CD4-positive, alpha-beta memory T cell (primary cell): ENCODE results near the gene KBTBD4. TPM values are rescaled to one million over a fixed set of nuclear protein-coding genes. Genes with fewer than 3 reads are reported as not detected.
"Not testable (repeated sequence)": the region's sequence is repeated elsewhere in the genome, so short reads cannot be mapped to it uniquely, and the experiment has no call there.

Source experiments
- CTCF ChIA-PET: fragments of 350-600 bp; sonication (Branson Sonifier 250); formaldehyde crosslinking; loops from one replicate; lab custom pipeline; 2021; ENCODE audit warnings: inconsistent platforms; ENCODE audit not compliant: partially characterized antibody; lab: Charles Lee
- POLR2A ChIA-PET: fragments of 350-600 bp; sonication (Branson Sonifier 250); formaldehyde crosslinking; loops from one replicate; lab custom pipeline; 2021; ENCODE audit not compliant: partially characterized antibody; lab: Charles Lee
- DNase-seq, 5 donors: peaks; one replicate each; pipeline versions ENCODE4 v3.0.0 to v3.0.0-alpha.2; 2020 to 2022; ENCODE audit warnings: mixed read lengths in 1 of 5
- H3K27ac ChIP-seq: one replicate; pipeline ENCODE4 v1.7.0; 2013; ENCODE audit warnings: low read depth, low read length
- H3K27me3 ChIP-seq: 2 replicates; pipeline ENCODE4 v1.7.0; 2013; ENCODE audit warnings: mild to moderate bottlenecking, low read length, moderate library complexity; ENCODE audit not compliant: insufficient read depth
- H3K36me3 ChIP-seq: 2 replicates; pipeline ENCODE4 v1.7.0; 2013; ENCODE audit warnings: mild to moderate bottlenecking, low read length, moderate library complexity; ENCODE audit not compliant: insufficient read depth
- H3K4me1 ChIP-seq: 2 replicates; pipeline ENCODE4 v1.7.0; 2013; ENCODE audit warnings: mild to moderate bottlenecking, low read length, moderate library complexity; ENCODE audit not compliant: insufficient read depth
- H3K4me3 ChIP-seq, 2 donors: one replicate each; pipeline ENCODE4 v1.7.0; 2013; ENCODE audit warnings: low read length in 2 of 2, mild to moderate bottlenecking in 1 of 2
- H3K9me3 ChIP-seq, 2 donors: one replicate each; pipeline ENCODE4 v1.7.0; 2013; ENCODE audit warnings: low read length in 2 of 2, control low read depth in 1 of 2; ENCODE audit not compliant: control insufficient read depth in 1 of 2
- H3K27ac Mint-ChIP-seq, 7 donors: one replicate each; pipeline ENCODE4 v1.8.0; 2020 to 2021; ENCODE audit warnings: mixed read lengths in 7 of 7, mild to moderate bottlenecking in 6 of 7, inconsistent platforms in 3 of 7, moderate library complexity in 3 of 7
- H3K27me3 Mint-ChIP-seq, 2 donors: one replicate each; pipeline ENCODE4 v1.8.0; 2020 to 2021; ENCODE audit warnings: mixed read lengths in 2 of 2
- H3K36me3 Mint-ChIP-seq, 2 donors: one replicate each; pipeline ENCODE4 v1.8.0; 2020 to 2021; ENCODE audit warnings: mixed read lengths in 2 of 2, inconsistent platforms in 1 of 2, mild to moderate bottlenecking in 1 of 2
- H3K4me1 Mint-ChIP-seq, 4 donors: one replicate each; pipeline ENCODE4 v1.8.0; 2020 to 2021; ENCODE audit warnings: mixed read lengths in 4 of 4, mild to moderate bottlenecking in 1 of 4
- H3K4me3 Mint-ChIP-seq, 8 donors: one replicate each; pipeline ENCODE4 v1.8.0; 2020 to 2021; ENCODE audit warnings: mixed read lengths in 8 of 8, mild to moderate bottlenecking in 7 of 8, moderate library complexity in 6 of 8, inconsistent platforms in 3 of 8
- H3K9me3 Mint-ChIP-seq, 8 donors: one replicate each; pipeline ENCODE4 v1.8.0; 2020 to 2021; ENCODE audit warnings: mixed read lengths in 8 of 8, mild to moderate bottlenecking in 5 of 8, inconsistent platforms in 3 of 8, moderate library complexity in 1 of 8
- intact Hi-C: fragments of 100-400 bp; cut with micrococcal nuclease; formaldehyde crosslinking; loops from one replicate; pipeline ENCODE4 v1.15.1; 2023
- polyA plus RNA-seq, 2 donors: library from polyadenylated mRNA; unstranded; fragments of 300-500 nt; fragmentation: Illumina TruSeq; gene quantifications; one replicate each; pipeline ENCODE4 v1.2.3, GENCODE V29; 2021
- total RNA-seq, 2 experiments: library from RNA; stranded (reverse); gene quantifications; one replicate each; pipeline ENCODE4 v1.2.3, GENCODE V29; 2021

Gene KBTBD4
- total and polyA plus RNA-seq, 4 experiments from 2014 or later, result 21.2 to 71.9 (median 31.4) TPM

DNA sequence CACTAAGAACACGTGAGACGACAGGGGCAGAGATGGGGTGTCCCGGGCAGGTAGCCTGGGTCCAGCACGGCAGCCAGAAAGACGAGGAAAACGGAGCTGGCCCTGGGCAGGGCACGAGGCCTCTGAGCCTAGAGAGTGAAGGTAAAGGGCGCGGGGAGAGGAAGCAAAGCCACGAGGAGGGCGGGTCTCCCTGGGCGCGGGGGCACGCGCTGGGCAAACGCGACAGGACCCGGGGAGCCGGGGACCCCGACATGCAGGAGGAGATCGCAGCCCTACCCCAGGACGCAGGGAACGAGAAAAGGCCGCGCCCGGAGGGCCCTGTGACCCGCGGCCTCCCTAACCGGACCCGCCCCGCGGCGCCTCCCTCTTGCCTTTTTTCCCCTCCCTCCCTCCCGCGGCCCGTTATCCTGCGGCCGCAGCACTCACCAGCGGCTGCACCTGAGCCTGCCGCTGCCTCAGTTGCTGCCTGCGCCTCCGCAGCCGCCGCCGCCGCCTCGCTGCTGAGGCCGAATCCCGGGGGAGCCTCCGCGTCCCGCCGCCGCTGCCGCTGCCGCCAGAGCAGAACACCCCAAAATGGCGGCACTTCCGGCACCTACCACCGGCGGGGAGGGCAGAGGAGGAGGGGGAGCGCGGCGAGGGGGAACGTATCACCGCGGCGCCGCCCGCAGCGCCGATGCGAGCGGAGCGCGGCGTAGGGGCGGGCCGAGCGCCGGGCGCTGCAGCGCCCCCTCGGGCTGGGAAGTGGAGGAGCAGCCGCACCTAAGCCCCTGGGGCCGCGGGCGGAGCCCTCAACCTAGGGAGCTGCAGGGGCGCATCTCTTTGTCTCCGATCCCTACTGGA is 26.0 kb downstream of the KBTBD4 start, which contains the start of gene CELF1:
CELF1 (minus strand) TSS at position 567 of the 840 bp plus-strand sequence. CDS start 53,609 bp downstream, outside the sequence.
- peaks cover 3 to 20% of the 10 kb centered on the region in 2 donors for H3K36me3 Mint-ChIP-seq
- H3K27me3 Mint-ChIP-seq, result no peaks in the 10 kb centered on the region
- Histone ChIP-seq H3K27me3 (no peaks in the 10 kb centered on the region), H3K4me1 (peaks cover 50% of the 10 kb centered on the region), H3K27ac (peak within 1 kb of the TSS; percentile 88), H3K4me3 (peak within 1 kb of the TSS; percentile 85 to 91), H3K36me3 (no peaks in the 10 kb centered on the region), H3K9me3 (no peaks in the 10 kb centered on the region)
- H3K4me1 Mint-ChIP-seq, result peaks cover 30 to 51% (median 40%) of the 10 kb centered on the region in 4 donors
- H3K9me3 Mint-ChIP-seq, result peaks cover 0 to 2% (median 0%) of the 10 kb centered on the region in 8 donors
- H3K4me3 Mint-ChIP-seq, result peak within 1 kb of the TSS; percentile 94 to 98 (median 96)
- ChIA-PET POLR2A (interaction anchor here (0.6 to 4.7 kb wide), 18 partner anchors 9 to 338 kb away, joined by 3 to 44 read pairs (median 4); partner anchors contain the start of genes DDB2, KBTBD4, NDUFS3 and PSMC3), CTCF (interaction anchor here (0.7 to 2.9 kb wide), 19 partner anchors 9 to 272 kb away, joined by 3 to 14 read pairs (median 3); partner anchors contain the start of genes KBTBD4, NDUFS3 and PSMC3)
- peak within 1 kb of the TSS; percentile 93 to 98 (median 97) for H3K27ac Mint-ChIP-seq
- DNase-seq, result peak; percentile 92 to 94 (median 93)
- intact Hi-C loops, result loop anchor here (1.0 to 10.0 kb wide), 7 partner anchors 13 to 292 kb away; partner anchors contain the start of genes FNBP4, MTCH2, NDUFS3 and NUP160

DNA sequence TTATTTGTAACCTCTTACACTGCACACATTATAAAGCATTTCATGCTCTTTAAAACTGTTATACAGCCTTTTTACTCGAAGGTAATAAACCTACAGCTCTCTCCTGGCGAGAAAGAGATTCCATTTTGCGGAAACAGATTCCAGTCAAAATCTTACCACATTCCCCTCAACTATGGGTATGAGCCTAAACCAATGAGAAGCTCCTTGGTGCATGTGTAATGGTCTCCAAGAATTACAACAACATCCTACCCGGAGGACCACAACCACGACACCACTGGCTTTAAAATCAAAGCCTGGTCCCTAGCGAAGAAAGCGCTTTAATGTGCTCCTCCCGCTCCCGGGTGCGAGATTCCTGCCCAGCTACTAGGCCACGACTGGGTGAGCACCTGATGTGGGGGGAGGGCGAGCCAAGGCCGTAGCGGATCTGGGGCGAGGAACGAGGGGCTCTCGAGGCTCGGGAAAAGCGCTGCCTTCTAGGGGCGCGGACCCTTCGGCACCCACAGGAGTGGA is 26.7 kb downstream of the KBTBD4 start:
- no peaks in the 10 kb centered on the region for H3K27me3 Mint-ChIP-seq
- H3K4me3 Mint-ChIP-seq, result peak overlapping the region; percentile 94 to 98 (median 96)
- H3K4me1 Mint-ChIP-seq, result peaks cover 33 to 57% (median 45%) of the 10 kb centered on the region in 4 donors
- Histone ChIP-seq H3K9me3 (no peaks in the 10 kb centered on the region), H3K4me3 (peak overlapping the region; percentile 85 to 91), H3K27me3 (no peaks in the 10 kb centered on the region), H3K36me3 (no peaks in the 10 kb centered on the region), H3K4me1 (peaks cover 56% of the 10 kb centered on the region), H3K27ac (peak overlapping the region; percentile 88)
- peaks cover 0 to 2% (median 0%) of the 10 kb centered on the region in 8 donors for H3K9me3 Mint-ChIP-seq
- ChIA-PET POLR2A (interaction anchor here (0.6 to 4.7 kb wide), 14 partner anchors 8 to 337 kb away, joined by 3 to 44 read pairs (median 4); partner anchors contain the start of genes DDB2, KBTBD4, NDUFS3 and PSMC3), CTCF (interaction anchor here (0.8 to 2.9 kb wide), 6 partner anchors 8 to 34 kb away, joined by 3 to 14 read pairs (median 3); no protein-coding TSS in a partner anchor)
- intact Hi-C loops, result loop anchor here (10.0 kb wide), 1 partner anchor 293 kb away; the partner anchor contains the start of gene NUP160
- H3K27ac Mint-ChIP-seq, result peak overlapping the region; percentile 92 to 98 (median 97)
- peak; percentile 9 to 48 (median 12) for DNase-seq
- peaks cover 5 to 23% of the 10 kb centered on the region in 2 donors for H3K36me3 Mint-ChIP-seq

DNA sequence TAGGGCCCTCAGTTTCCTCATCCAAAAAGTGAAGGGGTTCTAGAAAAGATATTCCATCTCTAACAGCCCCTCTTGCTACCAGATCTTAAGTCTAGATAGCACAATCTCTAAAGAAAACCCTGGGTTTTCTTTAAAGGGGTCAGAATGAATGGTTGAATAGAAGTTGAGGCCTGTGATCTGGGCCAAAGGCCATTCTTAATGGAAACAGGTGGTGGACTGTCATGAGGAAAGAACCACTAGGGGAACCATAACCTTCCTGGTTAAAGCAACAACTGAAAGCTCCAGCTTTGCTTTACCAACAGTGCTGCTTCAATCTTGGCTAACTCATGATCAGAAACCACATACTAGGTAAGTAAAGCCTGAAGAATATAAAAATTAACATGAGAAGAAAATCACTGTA is 27.7 kb downstream of the KBTBD4 start:
- Mint-ChIP-seq H3K4me1 (peaks cover 38 to 67% (median 51%) of the 10 kb centered on the region in 4 donors), H3K27ac (peak overlapping the region; percentile 92 to 98 (median 97)), H3K36me3 (peaks cover 7 to 27% of the 10 kb centered on the region in 2 donors), H3K4me3 (peak overlapping the region; percentile 94 to 98 (median 96)), H3K9me3 (peaks cover 0 to 2% (median 0%) of the 10 kb centered on the region in 8 donors), H3K27me3 (no peaks in the 10 kb centered on the region)
- ChIA-PET CTCF (interaction anchor here (0.7 to 2.9 kb wide), 5 partner anchors 9 to 50 kb away, joined by 3 to 14 read pairs (median 3); no protein-coding TSS in a partner anchor), POLR2A (interaction anchor here (1.6 to 4.7 kb wide), 5 partner anchors 11 to 33 kb away, joined by 4 to 44 read pairs (median 12); partner anchors contain the start of genes KBTBD4, NDUFS3 and PTPMT1)
- intact Hi-C loops, result loop anchor here (10.0 kb wide), 1 partner anchor 294 kb away; the partner anchor contains the start of gene NUP160
- Histone ChIP-seq H3K36me3 (no peaks in the 10 kb centered on the region), H3K27ac (peak overlapping the region; percentile 88), H3K4me1 (peaks cover 66% of the 10 kb centered on the region), H3K4me3 (peak overlapping the region in 1 of 2 donors; percentile 85), H3K27me3 (no peaks in the 10 kb centered on the region), H3K9me3 (no peaks in the 10 kb centered on the region)
- DNase-seq, result peak in 1 of 5 donors; percentile 7

DNA sequence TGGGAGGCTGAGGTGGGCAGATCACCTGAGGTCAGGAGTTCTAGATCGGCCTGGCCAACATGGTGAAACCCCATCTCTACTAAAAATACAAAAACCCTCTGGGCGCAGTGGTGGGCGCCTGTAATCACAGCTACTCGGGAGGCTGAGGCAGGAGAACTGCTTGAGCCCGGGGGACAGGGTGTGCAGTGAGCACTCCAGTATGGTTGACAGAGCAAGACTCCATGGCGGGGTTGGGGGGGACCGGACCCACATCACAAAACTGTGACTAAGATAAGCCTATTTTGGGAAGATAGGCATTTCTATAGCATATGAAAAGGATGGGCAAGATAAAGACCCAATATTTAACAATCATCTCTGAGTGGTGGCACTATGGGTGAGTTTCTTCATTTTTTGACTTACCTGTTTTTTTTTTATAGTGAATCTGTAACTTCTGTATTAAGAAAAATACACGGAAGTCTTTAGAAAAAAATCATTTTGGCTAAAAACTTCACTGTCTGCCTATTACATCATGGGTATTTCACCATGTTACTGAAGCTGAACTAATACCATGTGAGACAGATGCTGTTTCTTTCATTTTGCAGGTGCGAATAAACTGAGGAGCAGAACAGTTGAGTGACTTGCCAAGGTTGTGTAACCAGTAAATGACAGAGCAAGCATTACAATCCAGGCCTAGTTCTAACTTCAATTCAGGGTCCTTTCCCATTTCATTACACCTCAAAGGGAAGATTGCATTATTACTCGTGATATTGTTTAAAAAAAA is 28.3 kb downstream of the KBTBD4 start:
- Mint-ChIP-seq H3K4me3 (peak overlapping the region; percentile 94 to 98 (median 96)), H3K27me3 (no peaks in the 10 kb centered on the region), H3K4me1 (peaks cover 38 to 70% (median 53%) of the 10 kb centered on the region in 4 donors), H3K27ac (peak overlapping the region; percentile 75 to 98 (median 92)), H3K36me3 (peaks cover 7 to 27% of the 10 kb centered on the region in 2 donors), H3K9me3 (peaks cover 0 to 2% (median 0%) of the 10 kb centered on the region in 8 donors)
- ChIA-PET POLR2A (interaction anchor here (2.0 to 4.0 kb wide), 3 partner anchors 10 to 33 kb away, joined by 9 to 34 read pairs (median 12); partner anchors contain the start of genes KBTBD4 and NDUFS3), CTCF (interaction anchor here (0.7 kb wide), 1 partner anchor 50 kb away, joined by 3 read pairs; no protein-coding TSS in a partner anchor)
- Histone ChIP-seq H3K27ac (no peak overlapping the region), H3K36me3 (no peaks in the 10 kb centered on the region), H3K4me1 (peaks cover 66% of the 10 kb centered on the region), H3K27me3 (no peaks in the 10 kb centered on the region), H3K4me3 (no peak overlapping the region), H3K9me3 (no peaks in the 10 kb centered on the region)
- intact Hi-C loops, result loop anchor here (10.0 kb wide), 1 partner anchor 294 kb away; the partner anchor contains the start of gene NUP160
- no peak for DNase-seq

DNA sequence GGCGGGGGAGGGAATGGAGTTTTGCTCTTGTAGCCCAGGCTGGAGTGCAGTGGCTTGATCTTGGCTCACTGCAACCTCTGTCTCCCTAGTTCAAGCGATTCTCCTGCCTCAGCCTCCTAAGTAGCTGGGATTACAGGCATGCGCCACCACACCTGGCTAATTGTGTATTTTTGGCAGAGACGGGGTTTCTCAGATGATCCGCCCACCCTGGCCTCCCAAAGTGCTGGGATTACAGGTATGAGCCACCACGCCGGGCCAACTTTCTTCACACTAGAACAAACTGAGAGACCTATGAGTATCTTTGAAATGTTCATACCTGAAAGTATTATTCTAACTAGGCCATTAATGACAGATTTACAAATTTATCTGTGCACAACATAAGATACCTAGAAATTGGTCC is 32.5 kb downstream of the KBTBD4 start:
- DNase-seq, H3K27ac ChIP-seq, intact Hi-C loops, POLR2A ChIA-PET, H3K27me3 ChIP-seq, CTCF ChIA-PET, H3K36me3 ChIP-seq, H3K4me3 ChIP-seq, H3K9me3 ChIP-seq, H3K9me3 Mint-ChIP-seq, H3K27me3 Mint-ChIP-seq: not testable (repeated sequence)
- H3K4me1 Mint-ChIP-seq, result peaks cover 42 to 91% (median 64%) of the 10 kb centered on the region in 4 donors
- H3K4me3 Mint-ChIP-seq, result peak overlapping the region in 1 of 8 donors; percentile 50
- H3K36me3 Mint-ChIP-seq, result peaks cover 7 to 19% of the 10 kb centered on the region in 2 donors
- H3K27ac Mint-ChIP-seq, result peak overlapping the region in 1 of 7 donors; percentile 49
- peaks cover 86% of the 10 kb centered on the region for H3K4me1 ChIP-seq

DNA sequence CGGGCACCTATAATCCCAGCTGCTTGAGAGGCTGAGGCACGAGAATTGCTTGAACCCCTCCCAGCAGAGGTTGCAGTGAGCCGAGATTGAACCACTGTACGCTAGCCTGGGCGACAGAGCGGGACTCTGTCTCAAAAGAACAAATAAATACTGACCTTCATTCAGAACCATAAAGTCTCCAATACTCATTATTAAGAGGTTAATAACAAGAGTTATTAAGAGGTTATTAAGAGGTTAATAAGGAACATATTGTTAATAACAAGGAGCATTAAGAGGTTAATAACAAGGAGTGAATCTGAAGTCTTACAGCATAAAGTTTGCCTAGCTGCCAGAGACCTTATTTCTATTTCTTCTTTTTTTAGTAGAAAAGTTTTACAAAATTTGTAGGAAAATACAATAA is 33.5 kb downstream of the KBTBD4 start:
- Histone ChIP-seq H3K27ac (no peak overlapping the region), H3K27me3 (no peaks in the 10 kb centered on the region), H3K4me3 (no peak overlapping the region), H3K9me3 (no peaks in the 10 kb centered on the region), H3K36me3 (no peaks in the 10 kb centered on the region), H3K4me1 (peaks cover 86% of the 10 kb centered on the region)
- Mint-ChIP-seq H3K27ac (peak overlapping the region in 1 of 7 donors; percentile 32), H3K9me3 (no peaks in the 10 kb centered on the region), H3K4me1 (peaks cover 42 to 91% (median 64%) of the 10 kb centered on the region in 4 donors), H3K4me3 (no peak overlapping the region), H3K36me3 (peaks cover 13 to 16% of the 10 kb centered on the region in 2 donors), H3K27me3 (no peaks in the 10 kb centered on the region)
- ChIA-PET CTCF (no interaction called here), POLR2A (no interaction called here)
- intact Hi-C loops, result no loop called here
- DNase-seq, result no peak
